GM12878 (cell line): ENCODE results near the gene ADAM23. TPM values are rescaled to one million over a fixed set of nuclear protein-coding genes. Genes with fewer than 3 reads are reported as not detected.

Experiments
- ATAC-seq: fragments of 200-7000 bp; cut with Tn5 transposase; 3 replicates; pipeline ENCODE4 v1.9.1; 2020; ENCODE audit warnings: mild to moderate bottlenecking, moderate library complexity
- BruUV-seq: library from RNA; stranded (reverse); fragments of 400-500 nt; replicated peaks from 2 replicates; lab custom pipeline; 2021; lab: Mats Ljungman, UMichigan
- CTCF ChIA-PET: fragments of 300-600 bp; sonication (Branson Sonifier 250); formaldehyde crosslinking; extraction: SDS; loops from one replicate; lab custom pipeline; 2021; ENCODE audit warnings: inconsistent platforms; lab: Yijun Ruan, JAX
- POLR2A ChIA-PET: fragments of 350-600 bp; formaldehyde crosslinking; extraction: SDS; loops from one replicate; lab custom pipeline; 2021; ENCODE audit warnings: inconsistent platforms; lab: Charles Lee
- RAD21 ChIA-PET: fragments of 300-600 bp; sonication (Branson Sonifier 250); formaldehyde crosslinking; loops from one replicate; lab custom pipeline; 2023; ENCODE audit warnings: antibody characterized with exemption; ENCODE audit not compliant: unreplicated experiment; lab: Charles Lee
- SMC1A ChIA-PET: fragments of 300-600 bp; sonication (Branson Sonifier 250); formaldehyde crosslinking; loops from one replicate; lab custom pipeline; 2023; ENCODE audit not compliant: unreplicated experiment, uncharacterized antibody; lab: Charles Lee
- DNase-seq: peaks from one replicate; pipeline ENCODE4 v3.0.0-alpha.2; 2011; ENCODE audit warnings: low read depth, low spot score
- FAIRE-seq: peaks from 3 replicates; lab custom pipeline; 2011; peaks lifted over from hg19 to GRCh38; lab: Jason Lieb, UNC
- H2AFZ ChIP-seq: 2 replicates; pipeline ENCODE4 v1.6.0; 2011; ENCODE audit warnings: low read depth, low read length, control low read depth; ENCODE audit not compliant: control insufficient read depth
- H3K27ac ChIP-seq: 2 replicates; pipeline ENCODE4 v1.5.1; 2011; ENCODE audit warnings: control low read depth; ENCODE audit not compliant: control insufficient read depth, insufficient read depth
- H3K27me3 ChIP-seq, 2 experiments: replicated peaks in 1 of 2; 2 replicates each; pipeline versions ENCODE4 v1.6.0 to v1.6.1; 2011; ENCODE audit warnings: low read length in 1 of 2; ENCODE audit not compliant: control insufficient read depth in 2 of 2, insufficient read depth in 2 of 2
- H3K36me3 ChIP-seq, 2 experiments: 2 replicates each; pipeline ENCODE4 v1.5.1; 2011; ENCODE audit warnings: low read length in 1 of 2; ENCODE audit not compliant: control insufficient read depth in 2 of 2, insufficient read depth in 2 of 2
- H3K4me1 ChIP-seq: 2 replicates; pipeline ENCODE4 v1.6.1; 2011; ENCODE audit warnings: mild to moderate bottlenecking, low read length, moderate library complexity, mixed read lengths; ENCODE audit not compliant: control insufficient read depth, insufficient read depth
- H3K4me2 ChIP-seq: 2 replicates; pipeline ENCODE4 v1.6.0; 2011; ENCODE audit warnings: control low read depth; ENCODE audit not compliant: control insufficient read depth, insufficient read depth
- H3K4me3 ChIP-seq: fragments of 200-600 bp; sonication (generic); 2 replicates; pipeline ENCODE4 v1.5.1; 2016
- H3K79me2 ChIP-seq: 2 replicates; pipeline ENCODE4 v1.6.0; 2011; ENCODE audit warnings: low read length; ENCODE audit not compliant: control insufficient read depth, insufficient read depth
- H3K9ac ChIP-seq: 2 replicates; pipeline ENCODE4 v1.8.0; 2011; ENCODE audit warnings: low read length, control low read depth, mixed read lengths; ENCODE audit not compliant: control insufficient read depth, insufficient read depth
- H3K9me3 ChIP-seq: replicated peaks from 3 replicates; pipeline ENCODE4 v1.5.1; 2011; ENCODE audit warnings: mild to moderate bottlenecking, low read length; ENCODE audit not compliant: control insufficient read depth, insufficient read depth
- H4K20me1 ChIP-seq: 2 replicates; pipeline ENCODE4 v1.6.0; 2011; ENCODE audit not compliant: control insufficient read depth, insufficient read depth
- BHLHE40 ChIP-seq, 2 experiments: fragments of 450-650 bp in 1 of 2; IDR thresholded peaks; 2 replicates each; pipeline ENCODE4 v1.6.1; 2011 to 2017; ENCODE audit warnings: low read depth in 2 of 2, borderline replicate concordance in 1 of 2, improper control_type of control experiment in 1 of 2, low read length in 1 of 2, mild to moderate bottlenecking in 1 of 2
- BRCA1 ChIP-seq: IDR thresholded peaks from 2 replicates; pipeline ENCODE4 v1.6.1; 2011; ENCODE audit warnings: low read depth, low read length, improper control_type of control experiment
- CBFB ChIP-seq: IDR thresholded peaks from 2 replicates; pipeline ENCODE4 v1.6.1; 2016; ENCODE audit warnings: antibody characterized with exemption, low read depth
- E2F8 ChIP-seq: fragments of 450-650 bp; IDR thresholded peaks from 2 replicates; pipeline ENCODE4 v1.6.1; 2018; ENCODE audit warnings: mild to moderate bottlenecking, low read depth, moderate library complexity; ENCODE audit not compliant: partially characterized antibody
- KLF5 ChIP-seq: fragments of 450-650 bp; IDR thresholded peaks from 2 replicates; pipeline ENCODE4 v1.6.1; 2014; ENCODE audit warnings: mild to moderate bottlenecking; ENCODE audit not compliant: partially characterized antibody
- MAX ChIP-seq: IDR thresholded peaks from 2 replicates; pipeline ENCODE4 v1.6.1; 2012; ENCODE audit warnings: low read depth, low read length, improper control_type of control experiment
- NFXL1 ChIP-seq: fragments of 450-650 bp; IDR thresholded peaks from 2 replicates; pipeline ENCODE4 v1.6.1; 2017; ENCODE audit warnings: antibody characterized with exemption, mild to moderate bottlenecking, borderline replicate concordance
- NR2F1 ChIP-seq: fragments of 450-650 bp; conservative IDR thresholded peaks from 2 replicates; pipeline ENCODE4 v1.6.1; 2017; ENCODE audit warnings: mild to moderate bottlenecking
- POLR2AphosphoS2 ChIP-seq: IDR thresholded peaks from 2 replicates; pipeline ENCODE4 v1.6.1; 2011; ENCODE audit warnings: low read depth, mild to moderate bottlenecking, low read length, improper control_type of control experiment, moderate library complexity
- RCOR1 ChIP-seq: conservative IDR thresholded peaks from 2 replicates; pipeline ENCODE4 v1.6.1; 2012; ENCODE audit warnings: low read depth, low read length, improper control_type of control experiment
- SKIL ChIP-seq: fragments of 450-650 bp; IDR thresholded peaks from 2 replicates; pipeline ENCODE4 v1.6.1; 2017; ENCODE audit warnings: mild to moderate bottlenecking, low read depth, inconsistent platforms; ENCODE audit not compliant: poor library complexity, severe bottlenecking
- SMARCA5 ChIP-seq: fragments of 450-650 bp; IDR thresholded peaks from 2 replicates; pipeline ENCODE4 v1.6.1; 2017; ENCODE audit warnings: mild to moderate bottlenecking
- SREBF2 ChIP-seq: IDR thresholded peaks from 2 replicates; pipeline ENCODE4 v1.6.1; 2012; ENCODE audit warnings: mild to moderate bottlenecking, low read length
- USF1 ChIP-seq: IDR thresholded peaks from 2 replicates; pipeline ENCODE4 v1.6.1; 2011; ENCODE audit warnings: borderline replicate concordance, low read depth, mild to moderate bottlenecking, moderate library complexity, mixed read lengths, low read length; ENCODE audit not compliant: insufficient read depth; ENCODE audit errors: extremely low read length
- WRNIP1 ChIP-seq: IDR thresholded peaks from 2 replicates; pipeline ENCODE4 v1.6.1; 2011; ENCODE audit warnings: low read depth, low read length, improper control_type of control experiment, borderline replicate concordance
- WGBS: methylation state at CpG from one replicate; pipeline ENCODE4 v1.1.6; 2016; ENCODE audit warnings: low lambda C conversion rate; ENCODE audit not compliant: insufficient replicate concordance, insufficient coverage; ENCODE audit errors: missing lambda C conversion rate; 5-methylcytosine and 5-hydroxymethylcytosine counted together
- in situ Hi-C: fragments of 300-500 bp; cut with MboI; formaldehyde crosslinking; loops from 9 replicates; pipeline ENCODE4 v1.14.3; 2018; ENCODE audit warnings: mixed read lengths
- intact Hi-C: fragments of 100-400 bp; cut with micrococcal nuclease; formaldehyde crosslinking; loops from one replicate; pipeline ENCODE4 v1.14.2; 2022; ENCODE audit not compliant: unreplicated experiment
- polyA plus RNA-seq, 11 experiments: library from polyadenylated mRNA; depleted of rRNA in 4 of 11; unstranded in 6 of 11; stranded (reverse) in 5 of 11; fragments of >200 nt; fragmentation: Nextera tagmentation in 4 of 11; fragmentation: Illumina TruSeq in 1 of 11; extraction: Ambion mirVana in 4 of 11; extraction: Trizol in 1 of 11; gene quantifications; 1 replicate in 1 of 11; 2 replicates in 10 of 11; pipeline versions ENCODE4 v1.2.1 to v1.2.3, GENCODE V29; 2011 to 2016; ENCODE audit warnings: inconsistent platforms in 2 of 11, missing spikeins in 2 of 11, low read depth in 1 of 11
- total RNA-seq, 4 experiments: library from RNA; depleted of rRNA in 3 of 4; stranded (reverse); fragments of >200 nt in 3 of 4; fragmentation: Illumina TruSeq in 1 of 4; extraction: Trizol in 1 of 4; gene quantifications; 2 replicates each; pipeline versions ENCODE4 v1.2.1 to v1.2.3, GENCODE V29; 2013 to 2021
- TF ChIP-seq, protein P1 (sequence below), 3 experiments: IDR thresholded peaks in 2 of 3; conservative IDR thresholded peaks in 1 of 3; 2 replicates each; pipeline ENCODE4 v1.5.1; 2011; ENCODE audit warnings: low read depth in 3 of 3, low read length in 3 of 3, mild to moderate bottlenecking in 3 of 3, control low read depth in 2 of 3, moderate library complexity in 2 of 3, inconsistent platforms in 1 of 3, mixed read lengths in 1 of 3; ENCODE audit not compliant: control insufficient read depth in 2 of 3, insufficient read depth in 1 of 3; ENCODE audit errors: extremely low read depth in 1 of 3

The ADAM23 gene
- total and polyA plus RNA-seq, 10 of the 15 experiments (the other 5 are each of a cell fraction or from before 2014, with no cell fraction given), result 5.7 to 41.8 (median 15.6) TPM

GRCh38 chr2:206586609-206587008 is 143.3 kb downstream of the ADAM23 start:
- H3K4me1 ChIP-seq, result no peaks in the 10 kb centered on the region
- POLR2A ChIA-PET, result no interaction called here
- 17% methylated on average over 1 of the region's 1 CpG for WGBS
- ATAC-seq (no peak), FAIRE-seq (no peak), DNase-seq (no peak)
- no peaks in the 10 kb centered on the region for H3K9me3 ChIP-seq
- no peaks in the 10 kb centered on the region; a peak in 1 of 4 replicates for H3K27me3 ChIP-seq
- CTCF ChIA-PET, result interaction anchor here (1.4 kb wide), 1 partner anchor 10 kb away, joined by 3 read pairs; no protein-coding TSS in a partner anchor
- intact Hi-C loops (no loop called here), in situ Hi-C loops (no loop called here)
- H3K4me2 ChIP-seq, result no peak overlapping the region
- H3K9ac ChIP-seq, result no peak overlapping the region
- H4K20me1 ChIP-seq, result no peaks in the 10 kb centered on the region
- H3K4me3 ChIP-seq, result no peak overlapping the region
- H3K79me2 ChIP-seq, result no peaks in the 10 kb centered on the region
- no peak overlapping the region for H3K27ac ChIP-seq
- RAD21 ChIA-PET, result no interaction called here
- BruUV-seq, result no TSS peak
- no peaks in the 10 kb centered on the region for H3K36me3 ChIP-seq
- no peak overlapping the region for H2AFZ ChIP-seq
- SMC1A ChIA-PET, result no interaction called here
- TF ChIP-seq BRCA1, result no peak
- no peak for TF ChIP-seq RCOR1
- TF ChIP-seq E2F8, result no peak
- no peak for TF ChIP-seq WRNIP1
- TF ChIP-seq SREBF2, result no peak
- TF ChIP-seq, protein P1, sequence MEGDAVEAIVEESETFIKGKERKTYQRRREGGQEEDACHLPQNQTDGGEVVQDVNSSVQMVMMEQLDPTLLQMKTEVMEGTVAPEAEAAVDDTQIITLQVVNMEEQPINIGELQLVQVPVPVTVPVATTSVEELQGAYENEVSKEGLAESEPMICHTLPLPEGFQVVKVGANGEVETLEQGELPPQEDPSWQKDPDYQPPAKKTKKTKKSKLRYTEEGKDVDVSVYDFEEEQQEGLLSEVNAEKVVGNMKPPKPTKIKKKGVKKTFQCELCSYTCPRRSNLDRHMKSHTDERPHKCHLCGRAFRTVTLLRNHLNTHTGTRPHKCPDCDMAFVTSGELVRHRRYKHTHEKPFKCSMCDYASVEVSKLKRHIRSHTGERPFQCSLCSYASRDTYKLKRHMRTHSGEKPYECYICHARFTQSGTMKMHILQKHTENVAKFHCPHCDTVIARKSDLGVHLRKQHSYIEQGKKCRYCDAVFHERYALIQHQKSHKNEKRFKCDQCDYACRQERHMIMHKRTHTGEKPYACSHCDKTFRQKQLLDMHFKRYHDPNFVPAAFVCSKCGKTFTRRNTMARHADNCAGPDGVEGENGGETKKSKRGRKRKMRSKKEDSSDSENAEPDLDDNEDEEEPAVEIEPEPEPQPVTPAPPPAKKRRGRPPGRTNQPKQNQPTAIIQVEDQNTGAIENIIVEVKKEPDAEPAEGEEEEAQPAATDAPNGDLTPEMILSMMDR (IDR thresholded peaks at IDR 0.05 in 2 of 3, conservative IDR thresholded peaks at IDR 0.05 in 1 of 3; ENCODE audit: control insufficient read depth in 2 of 3, extremely low read depth in 1 of 3, insufficient read depth in 1 of 3, low read depth in 3 of 3, low read length in 3 of 3), result no peak
- no peak for TF ChIP-seq KLF5
- no peak for TF ChIP-seq CBFB
- TF ChIP-seq NR2F1, result no peak
- TF ChIP-seq USF1, result no peak
- TF ChIP-seq MAX, result no peak
- TF ChIP-seq BHLHE40 (IDR thresholded peaks at IDR 0.05; ENCODE audit: borderline replicate concordance in 1 of 2, low read depth in 2 of 2, low read length in 1 of 2), result no peak
- no peak for TF ChIP-seq POLR2AphosphoS2
- no peak for TF ChIP-seq SMARCA5
- TF ChIP-seq SKIL, result no peak
- TF ChIP-seq NFXL1, result no peak
